GM18498 (cell line): Measurements from ENCODE around the gene ERFE.

Experiments
- ATAC-seq: cut with Tn5 transposase; IDR thresholded peaks from one replicate; pipeline ENCODE4 v1.9.1; 2021; ENCODE audit warnings: mild to moderate bottlenecking, moderate library complexity; ENCODE audit not compliant: unreplicated experiment

Gene ERFE

DNA sequence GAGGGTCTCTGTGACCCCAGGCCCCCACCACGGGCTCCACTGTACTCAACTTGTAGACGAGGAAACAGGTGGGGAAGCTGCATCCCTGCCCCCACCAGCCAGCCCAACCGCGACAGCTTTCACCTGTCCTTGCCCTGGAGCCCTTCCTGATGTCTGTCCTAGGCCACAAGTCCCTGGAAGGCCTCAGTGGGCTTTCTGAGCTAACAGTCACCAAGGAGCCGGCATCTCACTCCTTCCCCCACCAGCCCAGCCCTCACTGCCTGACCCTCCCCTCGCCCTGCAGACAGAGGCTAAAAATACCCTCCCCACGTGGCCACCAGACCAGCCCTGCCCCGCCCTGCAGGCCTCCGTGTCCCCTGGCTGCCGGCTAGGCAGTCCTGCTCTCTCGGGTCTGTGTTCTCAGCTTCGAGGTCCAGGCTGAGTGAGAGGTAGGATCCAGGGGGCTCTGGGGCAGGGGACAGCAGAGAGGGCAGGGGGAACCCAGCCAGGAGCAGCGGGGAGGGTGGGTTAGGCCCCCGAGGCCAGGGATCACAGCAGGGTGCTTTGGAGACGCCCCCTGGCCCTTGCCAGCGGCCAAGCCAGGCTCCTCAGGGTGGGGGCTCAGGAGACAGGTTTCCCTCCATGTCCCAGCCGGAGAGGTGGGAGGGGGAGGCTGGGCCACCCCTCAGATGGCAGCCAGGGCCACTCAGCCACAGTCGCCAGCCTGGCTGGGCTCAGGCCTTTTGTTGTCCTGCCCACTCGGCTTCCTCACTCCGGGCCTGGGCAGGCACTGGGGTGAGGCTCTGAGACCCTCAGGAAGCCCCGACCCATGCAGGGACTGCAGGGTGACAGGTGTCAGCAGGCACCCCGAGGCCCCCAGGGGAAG is 20.2 kb upstream of the ERFE start, which contains the start of gene KLHL30:
Gene KLHL30, plus strand, starts transcription at position 338 of the 865 bp plus-strand sequence. CDS start 2,087 bp downstream, outside the sequence.
- no peak for ATAC-seq

DNA sequence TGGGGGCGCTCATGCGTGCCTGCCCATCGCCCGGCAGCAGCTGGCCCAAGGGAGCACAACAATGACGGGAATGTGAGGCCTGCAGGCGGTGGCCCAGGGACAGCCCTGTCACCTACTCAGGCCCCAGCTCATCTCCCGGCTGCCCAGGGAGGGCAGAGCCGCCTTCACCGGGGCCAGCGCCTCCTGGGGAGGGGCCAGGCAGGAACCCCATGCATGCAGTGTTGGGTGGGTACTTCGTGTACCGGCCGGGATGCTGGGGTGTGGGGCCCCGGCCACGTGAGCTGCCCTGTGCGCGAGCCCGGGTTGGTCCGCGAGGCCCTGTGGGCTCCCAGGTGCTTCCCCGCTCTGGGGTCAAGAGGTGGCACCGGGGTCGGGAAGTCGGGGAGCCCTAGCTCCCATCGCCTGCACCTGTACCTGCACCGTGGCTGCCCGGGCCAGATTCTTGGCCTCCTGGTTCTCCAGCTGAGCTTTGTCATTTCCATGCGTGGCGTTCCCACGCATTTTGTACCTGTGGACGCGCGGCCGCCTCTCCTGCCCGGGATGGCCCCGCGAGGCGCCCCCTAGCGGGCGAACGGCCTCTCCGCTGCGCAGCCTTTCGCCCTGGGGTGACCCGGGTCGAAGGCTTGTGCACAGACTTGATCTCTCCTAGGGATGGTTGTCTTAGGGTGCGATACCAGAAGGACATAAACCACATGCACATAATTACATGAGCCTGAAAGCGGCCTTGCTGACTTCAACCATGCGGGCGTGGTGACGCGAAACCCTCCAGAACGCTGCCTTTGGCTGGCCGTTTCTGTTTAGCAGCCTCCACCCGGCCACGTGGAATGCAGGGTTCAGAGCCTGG is 19.4 kb upstream of the ERFE start:
- ATAC-seq = no peak

DNA sequence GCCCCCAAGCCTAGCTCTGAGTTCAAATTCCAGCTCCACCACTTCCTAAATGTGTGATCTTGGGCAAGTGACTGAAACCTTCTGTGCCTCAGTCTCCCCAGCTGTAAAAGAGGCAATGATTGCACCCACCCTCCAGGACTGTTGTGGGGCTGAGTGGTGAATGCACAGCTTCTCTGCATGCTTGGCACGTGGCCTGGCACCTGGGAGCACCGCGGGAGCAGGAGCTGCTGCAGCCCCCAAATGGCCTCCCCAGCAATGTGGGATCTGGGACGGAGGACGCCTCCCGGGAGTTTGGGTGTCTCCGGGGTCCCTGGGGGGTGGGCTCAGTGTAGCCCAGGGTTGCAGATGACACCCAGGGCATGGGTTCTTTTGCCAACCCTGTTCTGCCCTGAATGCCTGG is 18.7 kb upstream of the ERFE start:
- no peak for ATAC-seq

DNA sequence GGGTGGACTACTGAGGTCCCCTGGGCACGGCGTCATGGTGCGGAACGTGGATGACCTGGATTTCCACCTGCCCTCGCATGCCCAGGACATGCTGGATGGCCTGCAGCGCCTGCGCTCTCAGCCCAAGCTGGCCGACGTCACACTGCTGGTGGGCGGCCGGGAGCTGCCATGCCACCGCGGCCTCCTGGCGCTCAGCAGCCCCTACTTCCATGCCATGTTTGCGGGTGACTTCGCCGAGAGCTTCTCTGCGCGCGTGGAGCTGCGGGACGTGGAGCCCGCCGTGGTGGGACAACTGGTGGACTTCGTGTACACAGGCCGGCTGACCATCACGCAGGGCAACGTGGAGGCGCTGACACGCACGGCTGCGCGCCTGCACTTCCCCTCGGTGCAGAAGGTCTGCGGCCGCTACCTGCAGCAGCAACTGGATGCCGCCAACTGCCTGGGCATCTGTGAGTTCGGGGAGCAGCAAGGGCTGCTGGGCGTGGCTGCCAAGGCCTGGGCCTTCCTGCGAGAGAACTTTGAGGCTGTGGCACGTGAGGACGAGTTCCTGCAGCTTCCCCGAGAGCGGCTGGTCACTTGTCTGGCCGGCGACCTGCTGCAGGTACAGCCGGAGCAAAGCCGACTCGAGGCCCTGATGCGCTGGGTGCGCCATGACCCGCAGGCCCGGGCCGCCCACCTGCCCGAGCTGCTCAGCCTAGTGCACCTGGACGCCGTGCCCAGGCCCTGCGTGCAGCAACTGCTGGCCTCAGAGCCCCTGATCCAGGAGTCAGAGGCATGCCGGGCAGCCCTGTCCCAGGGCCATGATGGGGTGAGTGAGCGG is 17.8 kb upstream of the ERFE start:
- ATAC-seq = no peak

DNA sequence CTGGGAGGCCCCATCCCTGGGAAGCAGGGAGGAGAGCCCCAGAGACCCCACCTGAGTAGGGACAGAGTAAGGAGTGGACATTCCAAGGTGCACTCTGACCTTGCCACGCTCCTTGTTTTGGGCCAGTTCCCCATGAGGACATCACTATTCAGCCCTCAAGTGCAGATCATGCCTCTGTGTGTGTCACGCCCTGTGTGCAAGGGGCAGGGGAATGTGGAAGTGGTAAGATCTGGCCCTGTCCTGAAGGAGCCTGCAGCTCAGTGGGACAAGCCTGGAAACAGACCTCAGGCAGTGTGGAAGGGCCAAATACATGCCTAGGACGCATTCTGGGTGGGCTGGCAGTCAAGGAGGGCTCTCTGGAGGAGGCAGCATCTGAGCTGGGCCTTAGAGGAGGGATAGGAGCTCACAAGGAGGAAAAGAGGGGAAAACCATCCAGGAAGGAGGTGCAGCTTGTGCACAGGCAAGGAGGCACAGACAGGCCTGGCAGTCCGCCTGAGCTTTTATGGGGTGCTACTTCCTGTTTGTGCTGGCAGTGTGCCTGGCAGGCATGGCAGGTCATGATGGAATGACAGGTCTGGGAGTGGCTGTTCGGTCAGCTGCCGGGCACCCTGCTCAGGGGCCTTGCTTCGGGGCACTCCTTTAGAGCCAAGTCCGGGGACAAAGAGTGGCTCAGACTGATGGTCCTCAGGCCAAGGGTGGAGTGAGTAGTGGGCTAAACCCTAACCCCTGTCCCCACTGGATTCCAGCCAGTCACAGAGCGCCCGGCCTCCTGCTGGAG is 17.0 kb upstream of the ERFE start:
- ATAC-seq = no peak

DNA sequence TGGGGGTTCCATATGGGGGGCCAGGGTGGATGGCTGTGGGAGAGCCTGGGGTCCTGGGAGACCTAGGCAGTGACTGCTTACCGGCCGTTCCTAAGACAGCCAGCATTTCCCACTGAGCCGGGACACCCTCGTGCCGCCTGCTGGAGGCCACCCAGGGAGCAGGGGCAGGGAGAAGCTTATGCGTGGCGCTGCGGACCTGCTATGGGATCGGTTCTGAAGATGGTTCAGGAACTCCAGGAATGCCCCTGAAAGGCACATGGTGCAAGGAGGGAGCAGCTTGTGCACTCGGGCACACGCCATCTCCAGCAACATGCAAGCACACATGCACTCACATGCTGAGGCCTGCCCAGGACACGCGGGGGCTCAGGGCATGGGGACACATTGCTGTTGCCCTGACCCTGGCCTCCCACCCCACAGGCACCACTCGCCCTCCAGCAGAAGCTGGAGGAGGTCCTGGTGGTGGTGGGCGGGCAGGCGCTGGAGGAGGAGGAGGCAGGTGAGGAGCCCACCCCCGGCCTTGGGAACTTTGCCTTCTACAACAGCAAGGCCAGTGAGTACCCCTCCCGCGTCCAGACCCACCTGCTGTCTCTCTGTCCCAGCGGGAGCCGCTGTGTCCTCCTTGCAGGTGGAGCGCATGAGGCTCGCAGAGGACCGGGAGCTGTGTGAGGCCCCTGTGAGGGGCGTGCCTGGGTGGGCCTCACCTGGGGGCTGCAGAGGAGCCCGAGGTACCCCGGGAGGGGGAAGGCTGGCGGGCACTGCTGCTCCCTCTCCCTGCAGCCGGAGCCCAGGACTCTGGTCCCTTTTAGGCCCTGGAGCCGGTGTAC is 16.2 kb upstream of the ERFE start:
- no peak for ATAC-seq

DNA sequence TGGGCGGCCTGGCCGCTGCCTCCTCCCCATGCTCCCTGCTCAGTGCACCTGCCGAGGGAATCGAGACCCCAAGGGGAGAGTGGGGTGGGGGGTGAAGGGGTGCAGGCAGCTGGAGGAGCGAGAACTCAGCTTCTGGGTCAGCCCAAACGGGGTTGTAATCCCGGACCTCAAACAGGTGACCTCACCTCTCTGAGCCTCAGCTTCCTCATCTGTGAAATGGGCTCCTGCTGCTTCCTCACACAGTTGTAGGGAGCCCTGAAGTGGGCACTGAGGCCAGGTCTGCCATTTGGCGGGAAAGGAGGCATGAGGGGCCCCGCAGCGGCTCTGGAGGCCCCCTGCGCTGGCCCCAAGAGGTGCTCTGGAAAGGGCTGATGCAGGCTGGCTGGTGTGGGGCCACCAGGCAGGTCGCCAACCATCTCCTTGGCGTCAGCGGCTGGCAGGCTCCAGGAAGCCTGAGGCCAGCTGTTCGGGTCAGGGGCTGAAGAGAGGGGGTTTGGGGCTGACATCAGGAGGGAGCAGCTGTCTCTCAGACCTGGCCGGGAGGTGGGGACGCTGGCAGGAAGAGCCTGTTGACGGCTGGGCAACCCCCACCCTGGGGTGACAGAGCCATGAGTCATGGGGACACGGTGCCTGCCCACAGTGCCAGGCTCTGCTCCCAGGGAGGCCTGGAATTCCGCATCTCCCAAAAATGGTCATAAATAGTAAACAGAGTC is 15.4 kb upstream of the ERFE start:
- no peak for ATAC-seq

DNA sequence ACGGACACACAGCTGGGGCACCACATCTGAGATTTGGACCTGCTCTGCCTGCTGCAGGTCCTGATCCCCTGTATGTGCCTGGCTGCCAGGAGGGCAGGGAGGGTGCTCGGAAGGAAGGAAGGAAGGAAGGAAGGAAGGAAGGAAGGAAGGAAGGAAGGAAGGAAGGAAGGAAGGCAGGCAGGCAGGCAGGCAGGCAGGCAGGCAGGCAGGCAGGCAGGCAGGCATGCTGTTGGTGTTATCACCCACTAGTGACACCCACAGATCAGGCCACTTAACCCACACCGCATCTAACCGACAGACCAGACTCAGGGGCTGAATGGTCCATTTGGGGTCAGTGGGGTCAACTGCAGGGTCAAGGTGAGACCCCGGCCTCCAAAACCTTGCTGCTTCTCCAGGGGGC is 14.5 kb upstream of the ERFE start:
- ATAC-seq = no peak

DNA sequence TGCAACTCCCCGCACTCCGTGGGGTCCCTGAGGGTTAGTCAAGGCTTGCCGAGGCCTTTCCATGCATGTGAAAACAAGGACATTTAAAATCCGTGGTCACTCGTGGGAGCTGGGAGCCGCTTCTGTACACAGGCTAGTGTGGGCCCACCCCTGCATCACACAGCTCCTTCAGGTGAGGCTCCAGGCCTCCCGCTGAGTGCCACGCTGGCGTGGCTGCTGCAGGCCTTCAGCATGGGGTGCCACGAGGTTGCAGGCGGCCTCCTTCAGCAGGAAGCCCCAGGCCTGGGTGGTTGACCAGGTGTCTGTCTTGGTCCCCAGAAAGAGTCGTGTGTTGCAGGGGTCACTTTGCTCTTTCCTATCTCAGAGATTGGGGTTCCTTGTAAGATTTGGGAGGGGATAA is 13.7 kb upstream of the ERFE start:
- ATAC-seq = no peak

DNA sequence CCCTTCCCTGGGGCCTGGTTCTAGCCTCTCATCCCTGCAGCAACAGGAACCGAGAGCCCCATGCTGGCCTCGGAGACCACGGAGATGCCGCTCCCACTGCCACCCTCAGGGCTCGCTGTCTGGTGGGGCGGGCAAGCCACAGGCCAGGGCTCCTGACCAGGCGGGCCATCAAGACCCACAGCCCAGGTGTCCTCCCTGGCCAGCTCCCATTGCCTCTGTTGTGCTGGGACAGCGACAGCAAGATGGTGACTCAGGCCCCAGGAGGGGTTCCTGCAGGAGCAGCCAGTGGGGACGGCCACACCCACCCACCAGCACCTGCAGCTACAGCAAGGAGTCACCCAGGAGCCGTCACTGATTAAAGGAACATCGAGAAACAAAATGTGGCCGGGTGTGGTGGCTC is 12.9 kb upstream of the ERFE start:
- ATAC-seq = no peak

DNA sequence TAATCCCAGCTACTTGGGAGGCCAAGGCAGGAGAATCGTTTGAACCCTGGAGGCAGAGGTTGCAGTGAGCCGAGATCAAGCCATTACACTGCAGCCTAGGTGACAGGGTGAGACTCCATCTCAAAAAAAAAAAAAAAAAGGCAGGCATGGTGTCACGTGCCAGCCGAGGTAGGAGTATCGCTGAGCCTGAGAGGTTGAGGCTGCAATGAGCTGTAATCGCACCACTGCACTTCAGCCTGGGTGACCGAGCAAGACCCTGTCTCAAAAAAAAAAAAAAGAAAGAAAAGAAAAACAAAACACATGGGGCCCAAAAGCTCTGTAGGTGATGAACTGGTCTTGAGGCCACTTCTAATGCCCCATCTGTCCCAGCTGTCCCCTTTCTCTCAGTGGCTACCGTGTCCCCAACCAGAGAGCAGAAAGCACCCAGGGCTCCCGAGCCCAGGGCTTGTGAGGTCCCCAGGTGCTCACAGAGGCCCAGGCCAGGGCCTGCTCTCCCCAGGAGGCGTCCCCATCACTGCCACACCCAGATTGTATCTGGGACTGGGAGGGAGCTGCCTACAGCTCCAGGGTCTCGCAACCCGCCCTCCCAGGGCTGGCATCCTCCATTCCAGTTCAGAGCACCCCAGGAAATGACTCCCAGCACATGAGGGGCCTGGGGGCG is 11.8 kb upstream of the ERFE start:
- no peak for ATAC-seq

DNA sequence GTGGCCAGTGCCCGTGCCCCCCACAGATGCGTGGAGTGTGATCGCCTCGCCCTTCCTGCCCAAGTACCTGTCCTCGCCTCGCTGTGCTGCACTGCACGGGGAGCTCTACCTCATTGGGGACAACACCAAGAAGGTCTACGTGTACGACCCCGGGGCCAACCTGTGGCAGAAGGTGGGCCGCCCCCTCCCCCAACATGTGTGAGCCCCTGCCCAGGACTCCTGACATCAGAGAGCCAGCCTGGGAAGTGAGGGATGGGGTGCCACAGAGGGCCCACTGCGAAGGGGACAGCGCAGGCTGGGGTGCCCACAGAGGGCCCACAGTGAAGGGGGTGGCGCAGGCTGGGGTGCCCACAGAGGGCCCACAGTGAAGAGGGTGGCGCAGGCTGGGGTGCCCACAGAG is 9.8 kb upstream of the ERFE start:
- no peak for ATAC-seq

DNA sequence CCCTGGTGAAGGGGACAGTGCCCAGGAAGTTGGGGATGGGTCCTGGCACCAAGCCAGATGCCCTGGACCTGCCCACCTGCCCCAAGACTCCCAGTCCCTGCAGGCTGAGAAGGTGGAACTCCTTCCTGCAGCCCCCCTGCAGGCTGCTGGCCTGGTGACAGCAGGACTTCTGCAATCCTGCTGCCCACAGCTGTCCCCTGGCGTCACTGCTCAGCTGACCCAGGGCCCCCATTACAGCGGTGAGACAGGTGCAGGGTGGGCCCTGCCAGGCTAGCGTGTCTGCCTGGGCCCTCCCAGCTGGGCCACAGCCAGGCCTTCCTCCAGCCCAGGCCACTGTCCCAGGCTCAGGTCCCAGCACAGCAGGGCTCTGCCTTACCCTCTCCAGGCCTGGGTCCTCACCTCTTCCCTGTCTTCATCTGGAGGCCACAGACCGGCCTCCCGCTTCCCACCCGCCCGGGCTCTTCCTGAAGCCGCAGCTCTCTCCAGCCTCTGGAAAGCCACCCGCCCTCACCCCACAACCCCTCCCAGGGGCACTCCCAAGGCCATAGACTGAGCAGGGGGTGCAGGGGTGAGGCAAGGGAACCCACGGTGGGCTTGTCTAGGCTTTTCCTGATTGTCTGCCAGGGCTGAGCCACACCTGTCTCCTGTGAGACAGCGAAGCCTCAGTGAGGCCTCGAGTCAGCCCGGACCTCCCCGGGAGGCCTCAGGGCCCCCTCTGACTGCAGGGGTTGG is 8.8 kb upstream of the ERFE start:
- no peak for ATAC-seq

DNA sequence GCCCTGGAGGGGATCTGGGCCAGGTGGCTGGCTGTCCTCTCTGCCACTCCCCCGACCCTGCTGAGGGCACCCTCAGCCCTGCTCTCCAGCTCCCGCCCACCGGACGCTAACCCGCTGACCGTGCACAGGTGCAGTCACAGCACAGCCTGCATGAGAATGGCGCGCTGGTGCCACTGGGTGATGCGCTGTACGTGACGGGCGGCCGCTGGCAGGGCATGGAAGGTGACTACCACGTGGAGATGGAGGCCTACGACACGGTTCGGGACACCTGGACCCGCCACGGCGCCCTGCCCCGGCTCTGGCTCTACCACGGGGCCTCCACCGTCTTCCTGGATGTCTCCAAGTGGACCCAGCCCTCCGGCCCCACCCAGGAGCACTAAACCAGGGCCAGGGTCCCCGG is 8.1 kb upstream of the ERFE start:
- ATAC-seq = no peak

DNA sequence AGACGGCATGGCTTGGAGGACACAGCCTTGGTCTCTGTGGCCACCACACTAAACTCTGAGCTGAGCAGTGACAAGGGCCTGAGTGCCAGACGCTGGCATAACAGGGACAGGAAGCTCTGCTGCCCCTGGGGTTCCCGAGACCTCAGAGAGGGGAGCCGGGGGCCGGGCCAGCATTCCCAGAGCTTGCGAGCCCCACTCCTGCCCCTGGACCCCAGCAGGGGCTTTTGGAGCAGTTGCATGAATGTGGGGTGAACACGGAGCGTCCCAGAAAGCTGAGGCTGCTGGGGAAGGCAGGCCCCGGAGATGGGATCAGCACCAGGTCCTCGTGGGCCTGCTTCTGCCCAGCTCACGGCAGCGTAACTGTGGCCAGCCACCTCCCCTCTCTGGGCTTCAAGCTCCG is 7.6 kb upstream of the ERFE start:
- ATAC-seq = no peak

DNA sequence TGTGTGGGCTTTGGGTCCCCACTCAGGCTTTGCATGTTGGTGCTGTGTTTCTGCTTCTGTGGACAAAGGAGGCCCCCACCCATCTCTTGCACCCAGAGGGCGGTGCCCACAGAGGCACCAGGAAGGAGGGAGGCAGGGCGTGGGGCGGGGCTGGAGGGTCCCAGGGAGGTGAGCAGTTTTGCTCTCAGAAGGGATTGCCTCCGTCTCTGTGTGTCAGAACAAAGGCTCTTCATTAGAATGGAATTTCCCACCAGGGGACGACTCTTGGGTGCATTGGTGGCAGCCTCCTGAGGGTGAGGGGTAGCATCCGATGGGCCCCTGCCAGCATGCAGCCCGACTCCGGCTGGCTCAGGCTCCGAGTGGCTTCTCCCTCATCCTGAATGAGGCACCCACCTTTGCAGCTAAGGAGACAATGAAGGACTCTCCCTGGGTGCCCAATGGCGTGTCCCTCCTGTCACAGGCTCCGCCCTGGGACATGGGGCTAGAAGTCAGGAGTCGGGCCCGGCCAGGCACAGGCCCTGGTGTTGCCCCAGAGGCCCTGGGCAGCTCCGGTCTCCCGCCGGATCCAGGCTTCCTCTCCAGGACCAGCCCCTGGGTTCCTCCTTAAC is 7.0 kb upstream of the ERFE start:
- ATAC-seq = no peak
